ENCODE data around the gene SLC7A14.

DNA sequence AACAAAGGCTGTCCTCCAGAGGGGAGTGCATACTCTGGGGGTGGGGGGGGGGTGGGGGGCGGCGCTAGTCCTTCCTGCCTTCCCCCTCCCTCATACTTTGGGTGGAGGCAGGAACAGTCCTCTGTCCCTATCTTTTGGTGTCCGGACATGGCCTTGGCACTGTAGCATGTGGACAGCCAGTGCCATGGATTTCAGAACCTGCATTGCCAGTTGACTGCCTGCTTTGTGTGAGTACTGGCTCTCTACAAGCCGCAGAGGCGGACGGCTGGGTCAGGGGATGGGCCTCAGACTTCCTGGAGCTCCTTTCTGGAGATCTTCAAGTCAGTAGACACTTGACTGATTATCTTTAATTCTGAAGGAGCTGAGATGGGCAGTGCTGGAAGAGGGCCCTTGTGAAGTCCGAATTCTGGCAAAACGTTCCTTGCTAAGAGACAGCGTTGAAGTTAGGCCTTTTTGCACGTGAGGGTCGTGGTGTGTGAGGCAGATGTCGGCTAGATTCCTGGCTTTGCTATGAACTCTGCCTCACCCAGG is 164.7 kb downstream of the SLC7A14 start:
- TF ChIP-seq, protein P1, sequence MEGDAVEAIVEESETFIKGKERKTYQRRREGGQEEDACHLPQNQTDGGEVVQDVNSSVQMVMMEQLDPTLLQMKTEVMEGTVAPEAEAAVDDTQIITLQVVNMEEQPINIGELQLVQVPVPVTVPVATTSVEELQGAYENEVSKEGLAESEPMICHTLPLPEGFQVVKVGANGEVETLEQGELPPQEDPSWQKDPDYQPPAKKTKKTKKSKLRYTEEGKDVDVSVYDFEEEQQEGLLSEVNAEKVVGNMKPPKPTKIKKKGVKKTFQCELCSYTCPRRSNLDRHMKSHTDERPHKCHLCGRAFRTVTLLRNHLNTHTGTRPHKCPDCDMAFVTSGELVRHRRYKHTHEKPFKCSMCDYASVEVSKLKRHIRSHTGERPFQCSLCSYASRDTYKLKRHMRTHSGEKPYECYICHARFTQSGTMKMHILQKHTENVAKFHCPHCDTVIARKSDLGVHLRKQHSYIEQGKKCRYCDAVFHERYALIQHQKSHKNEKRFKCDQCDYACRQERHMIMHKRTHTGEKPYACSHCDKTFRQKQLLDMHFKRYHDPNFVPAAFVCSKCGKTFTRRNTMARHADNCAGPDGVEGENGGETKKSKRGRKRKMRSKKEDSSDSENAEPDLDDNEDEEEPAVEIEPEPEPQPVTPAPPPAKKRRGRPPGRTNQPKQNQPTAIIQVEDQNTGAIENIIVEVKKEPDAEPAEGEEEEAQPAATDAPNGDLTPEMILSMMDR (IDR thresholded peaks at IDR 0.05) = no peak
- no peak for TF ChIP-seq POLR2A (IDR thresholded peaks at IDR 0.05)
